ENCODE measurements around the gene WTIP.

Gene WTIP

DNA sequence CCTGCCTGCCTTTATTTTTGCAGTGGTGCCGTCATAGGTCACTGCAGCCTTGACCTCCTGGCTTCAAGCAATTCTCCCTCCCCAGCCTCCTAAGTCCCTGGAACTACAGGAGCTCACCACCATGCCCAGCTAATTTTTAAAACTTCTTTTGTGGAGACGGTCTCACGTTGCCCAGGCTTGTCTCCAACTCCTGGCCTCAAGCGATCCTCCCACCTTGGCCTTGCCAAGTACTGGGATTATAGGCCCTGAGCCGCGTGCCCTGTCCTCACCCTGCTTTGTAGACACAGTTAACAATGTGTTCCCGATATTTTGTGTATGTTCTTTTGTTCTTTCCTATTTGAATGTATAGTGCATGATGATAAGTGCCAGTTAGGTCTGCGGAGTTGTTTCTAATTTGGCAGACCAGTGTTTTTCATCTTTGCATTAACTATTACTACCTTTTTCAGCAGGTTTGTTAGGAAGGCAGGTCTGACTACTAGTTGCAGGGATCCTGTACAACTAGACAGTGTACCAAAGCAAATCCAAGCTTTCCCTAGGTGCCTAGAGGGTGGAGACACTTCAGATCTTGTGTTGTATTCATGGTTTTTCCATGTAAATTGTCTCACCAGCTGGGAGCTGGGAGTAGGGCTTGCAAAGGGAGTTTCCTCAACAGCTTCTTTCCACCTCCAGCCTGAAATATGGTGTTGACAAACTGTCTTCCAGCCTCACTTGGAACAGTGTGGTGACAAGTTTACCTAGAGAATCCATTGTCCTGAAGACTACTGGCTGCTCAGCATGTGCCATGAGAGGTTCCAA, 9.5 kb upstream of the WTIP start:
- Histone ChIP-seq H3K9me2 (replicated peaks; ENCODE audit: insufficient read depth, low read length) (no peaks in the 10 kb centered on the region), H3K4me2 (ENCODE audit: low read depth, low read length, poor library complexity, severe bottlenecking) (no peak overlapping the region), H3K36me3 (ENCODE audit: low read length) (peaks cover 18% of the 10 kb centered on the region; the same call in 1 of the 2 replicates), H3K79me2 (ENCODE audit: insufficient read depth, low read length) (no peaks in the 10 kb centered on the region), H3K27ac (ENCODE audit: low read depth, low read length) (no peak overlapping the region), H3K9me3 (ENCODE audit: insufficient read depth, low read length) (no peaks in the 10 kb centered on the region), H4K20me1 (ENCODE audit: low read depth, low read length) (no peaks in the 10 kb centered on the region), H3K9ac (ENCODE audit: low read length) (no peak overlapping the region), H3F3A (ENCODE audit: insufficient read depth) (peaks cover 12% of the 10 kb centered on the region; the same call in 1 of the 2 replicates), H3K4me3 (ENCODE audit: insufficient read depth, low read length, poor library complexity, severe bottlenecking) (no peak overlapping the region), H3K27me3 (ENCODE audit: low read length) (no peaks in the 10 kb centered on the region), H2AFZ (ENCODE audit: low read depth, low read length, severe bottlenecking) (no peak overlapping the region)
- TF ChIP-seq CTCF (IDR thresholded peaks at IDR 0.05; ENCODE audit: insufficient read depth, low read length, poor library complexity, severe bottlenecking) (no peak), EZH2phosphoT487 (conservative IDR thresholded peaks at IDR 0.05; ENCODE audit: low read length) (no peak)

DNA sequence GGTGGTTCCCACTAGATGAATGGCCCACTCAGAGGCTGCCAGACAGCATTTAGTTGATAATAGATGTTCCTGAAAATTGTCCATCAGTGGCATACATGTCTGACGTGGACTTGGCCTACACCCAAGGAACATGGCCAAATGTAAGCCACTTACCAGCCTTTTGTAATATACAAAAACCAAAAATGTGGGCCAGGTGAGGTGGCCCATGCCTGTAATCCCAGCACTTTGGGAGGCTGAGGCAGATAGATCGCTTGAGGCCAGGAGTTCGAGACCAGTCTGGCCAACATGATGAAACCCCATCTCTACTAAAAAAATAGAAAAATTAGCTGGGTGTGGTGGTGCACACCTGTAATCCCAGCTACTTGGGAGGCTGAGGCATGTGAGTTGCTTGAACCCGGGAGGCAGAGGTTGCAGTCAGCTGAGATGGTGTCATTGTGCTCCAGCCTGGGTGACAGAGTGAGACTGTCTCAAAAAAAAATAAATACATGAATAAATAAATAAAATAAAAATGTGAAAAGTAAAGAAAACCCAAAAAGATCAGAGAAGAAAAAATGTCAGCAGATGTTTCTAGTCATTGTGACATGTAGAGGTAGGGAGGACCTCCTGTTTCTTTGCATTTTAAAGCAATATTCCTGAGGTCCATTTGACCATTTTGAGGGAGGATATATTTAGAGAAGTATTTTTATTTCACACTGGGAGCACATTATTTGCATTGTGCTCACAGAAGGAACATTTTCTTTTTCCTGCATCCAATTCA, 7.1 kb upstream of the WTIP start:
- Histone ChIP-seq H4K20me1 (ENCODE audit: low read depth, low read length) (no peaks in the 10 kb centered on the region), H3K79me2 (ENCODE audit: insufficient read depth, low read length) (no peaks in the 10 kb centered on the region), H3K4me2 (ENCODE audit: low read depth, low read length, poor library complexity, severe bottlenecking) (no peak overlapping the region), H3F3A (ENCODE audit: insufficient read depth) (peaks cover 12% of the 10 kb centered on the region; the same call in 1 of the 2 replicates), H3K27ac (ENCODE audit: low read depth, low read length) (no peak overlapping the region), H3K36me3 (ENCODE audit: low read length) (0 out of 2 replicates have a peak, but pooled peaks cover 4% of the 10 kb centered on the region), H3K4me3 (ENCODE audit: insufficient read depth, low read length, poor library complexity, severe bottlenecking) (no peak overlapping the region), H3K9me2 (replicated peaks; ENCODE audit: insufficient read depth, low read length) (no peaks in the 10 kb centered on the region), H3K9me3 (ENCODE audit: insufficient read depth, low read length) (no peaks in the 10 kb centered on the region), H2AFZ (ENCODE audit: low read depth, low read length, severe bottlenecking) (no peak overlapping the region), H3K9ac (ENCODE audit: low read length) (no peak overlapping the region), H3K27me3 (ENCODE audit: low read length) (no peaks in the 10 kb centered on the region)
- TF ChIP-seq EZH2phosphoT487 (conservative IDR thresholded peaks at IDR 0.05; ENCODE audit: low read length): no peak
- no peak for TF ChIP-seq CTCF (IDR thresholded peaks at IDR 0.05; ENCODE audit: insufficient read depth, low read length, poor library complexity, severe bottlenecking)

DNA sequence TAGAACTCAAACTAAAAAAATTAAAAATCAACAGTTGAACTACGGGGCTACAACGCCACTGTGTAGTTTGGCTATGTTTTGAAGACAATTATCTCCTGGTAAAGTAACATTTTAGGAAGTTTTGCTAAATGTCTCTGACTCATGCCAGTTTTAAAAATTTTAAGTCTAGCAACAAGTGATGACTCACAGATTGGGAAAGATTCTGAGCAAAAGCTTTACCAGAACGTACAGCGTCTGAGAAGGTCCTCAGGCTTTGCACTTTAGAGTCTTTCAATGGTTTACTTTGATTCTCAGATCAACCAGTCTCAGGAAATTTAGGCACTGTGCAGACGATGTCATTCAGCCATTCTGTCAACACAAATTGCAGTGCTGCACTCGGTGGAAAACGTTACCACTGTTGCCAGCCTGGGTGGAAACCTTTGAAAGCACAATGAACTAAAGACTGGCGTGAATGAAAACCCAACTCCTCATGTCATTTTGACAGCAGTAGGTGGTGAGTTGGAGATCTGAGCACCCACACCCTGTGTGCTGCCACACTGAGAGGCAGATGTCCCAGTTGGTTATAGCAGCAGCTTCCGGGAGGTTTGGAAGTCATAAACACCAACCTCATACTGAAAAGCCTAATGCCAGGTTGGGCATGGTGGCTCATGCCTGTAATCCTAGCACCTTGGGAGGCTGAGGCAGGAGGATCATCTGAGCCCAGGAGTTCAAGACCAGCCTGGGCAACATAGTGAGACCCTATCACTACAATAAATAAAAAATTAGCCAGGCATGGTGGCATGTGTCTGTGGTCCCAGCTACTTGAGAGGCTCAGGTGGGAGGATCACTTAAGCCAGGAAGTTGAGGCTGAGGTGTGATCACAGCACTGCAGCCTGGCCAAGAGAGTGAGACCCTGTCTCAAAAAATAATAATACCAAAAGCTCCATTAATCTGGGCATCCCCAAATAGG, 6.3 kb upstream of the WTIP start:
- peaks cover 12% of the 10 kb centered on the region; the same call in 1 of the 2 replicates for H3F3A ChIP-seq (ENCODE audit: insufficient read depth)
- no peaks in the 10 kb centered on the region for H3K9me2 ChIP-seq (replicated peaks; ENCODE audit: insufficient read depth, low read length)
- no peaks in the 10 kb centered on the region for H3K27me3 ChIP-seq (ENCODE audit: low read length)
- TF ChIP-seq CTCF (IDR thresholded peaks at IDR 0.05; ENCODE audit: insufficient read depth, low read length, poor library complexity, severe bottlenecking) (no peak), EZH2phosphoT487 (conservative IDR thresholded peaks at IDR 0.05; ENCODE audit: low read length) (no peak)
- H2AFZ ChIP-seq (ENCODE audit: low read depth, low read length, severe bottlenecking): no peak overlapping the region
- H3K4me3 ChIP-seq (ENCODE audit: insufficient read depth, low read length, poor library complexity, severe bottlenecking): no peak overlapping the region
- H3K36me3 ChIP-seq (ENCODE audit: low read length): 0 out of 2 replicates have a peak, but pooled peaks cover 4% of the 10 kb centered on the region
- no peak overlapping the region for H3K9ac ChIP-seq (ENCODE audit: low read length)
- H3K4me2 ChIP-seq (ENCODE audit: low read depth, low read length, poor library complexity, severe bottlenecking): no peak overlapping the region
- H3K9me3 ChIP-seq (ENCODE audit: insufficient read depth, low read length): no peaks in the 10 kb centered on the region
- no peaks in the 10 kb centered on the region for H3K79me2 ChIP-seq (ENCODE audit: insufficient read depth, low read length)
- no peaks in the 10 kb centered on the region for H4K20me1 ChIP-seq (ENCODE audit: low read depth, low read length)
- H3K27ac ChIP-seq (ENCODE audit: low read depth, low read length): no peak overlapping the region

Measured in SU-DHL-6 (cell line).